Measurements from ENCODE around the gene STRIP2. TPM values are rescaled to one million over a fixed set of nuclear protein-coding genes. Genes with fewer than 3 reads are reported as not detected.

Gene STRIP2
- total and polyA plus RNA-seq, 5 donors from 2014 or later, result 0.13 to 1.7 (median 0.67) TPM; not detected in 1

DNA sequence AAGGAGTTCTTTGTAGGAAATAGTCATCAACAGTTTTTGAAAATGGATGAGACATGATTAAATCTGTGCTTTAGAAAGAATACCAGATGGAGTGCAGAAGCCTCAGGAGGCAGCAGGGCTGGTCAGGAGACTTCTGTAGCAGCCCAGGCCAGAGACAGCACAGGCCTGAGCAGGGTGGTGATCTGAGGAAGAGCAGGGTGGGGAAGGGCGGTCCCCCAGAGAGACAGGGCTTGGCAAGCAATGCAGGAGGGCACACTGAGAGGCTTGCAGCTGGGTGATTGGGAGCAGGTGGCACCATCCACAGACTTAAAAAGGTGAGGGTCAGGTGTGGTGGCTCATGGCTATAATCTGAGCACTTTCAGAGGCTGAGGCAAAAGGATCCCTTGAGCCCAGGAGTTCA, 63.8 kb downstream of the STRIP2 start:
- peaks cover 4 to 14% (median 11%) of the 10 kb centered on the region in 4 donors for H3K4me1 Mint-ChIP-seq
- no peak overlapping the region for H3K27ac ChIP-seq (ENCODE audit: insufficient read depth, low read length, poor library complexity, severe bottlenecking)
- no peaks in the 10 kb centered on the region for H3K36me3 Mint-ChIP-seq
- no peaks in the 10 kb centered on the region for H3K27me3 ChIP-seq (ENCODE audit: control insufficient read depth, insufficient read depth, low read length)
- H3K4me3 ChIP-seq (ENCODE audit: low read depth, low read length), result no peak overlapping the region
- H3K27ac Mint-ChIP-seq, result peak overlapping the region in 2 of 3 donors; percentile 30 to 94
- H3K4me3 Mint-ChIP-seq, result peak overlapping the region in 2 of 4 donors; percentile 65 to 79
- H3K9me3 Mint-ChIP-seq, result peaks cover 0 to 1% (median 0%) of the 10 kb centered on the region in 7 donors
- no peaks in the 10 kb centered on the region for H3K9me3 ChIP-seq (ENCODE audit: control insufficient read depth in 2 of 2, low read length in 2 of 2)
- H3K4me1 ChIP-seq (ENCODE audit: control insufficient read depth, insufficient read depth, low read length, poor library complexity, severe bottlenecking), result peaks cover 12% of the 10 kb centered on the region
- H3K36me3 ChIP-seq (ENCODE audit: control insufficient read depth, insufficient read depth, low read length), result no peaks in the 10 kb centered on the region
- ATAC-seq (ENCODE audit: low read depth in 2 of 2), result no peak
- no peak for DNase-seq
- peaks cover 5% of the 10 kb centered on the region for H3K27me3 Mint-ChIP-seq

DNA sequence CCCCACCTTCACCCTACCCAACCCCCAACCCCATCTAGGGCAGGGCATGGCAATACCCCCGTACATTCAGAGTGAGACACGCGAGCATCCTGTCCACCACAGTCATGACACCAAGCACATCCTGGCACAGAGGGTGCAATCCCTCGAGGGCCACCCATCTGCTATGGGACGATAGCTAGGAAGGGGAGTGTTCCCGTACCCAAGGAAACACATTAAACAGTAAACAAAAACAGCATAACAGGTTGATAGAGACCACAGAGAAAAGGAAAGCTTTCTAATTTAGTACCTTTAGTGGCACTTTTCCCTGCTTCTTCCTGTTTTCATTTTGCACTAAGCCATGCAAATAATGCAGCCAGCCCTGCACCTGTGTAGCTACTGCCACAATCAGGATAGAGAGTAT, 65.8 kb downstream of the STRIP2 start:
- ATAC-seq (ENCODE audit: low read depth in 2 of 2), result no peak
- Histone ChIP-seq H3K27me3 (ENCODE audit: control insufficient read depth, insufficient read depth, low read length) (no peaks in the 10 kb centered on the region), H3K27ac (ENCODE audit: insufficient read depth, low read length, poor library complexity, severe bottlenecking) (no peak overlapping the region), H3K36me3 (ENCODE audit: control insufficient read depth, insufficient read depth, low read length) (no peaks in the 10 kb centered on the region), H3K4me3 (ENCODE audit: low read depth, low read length) (no peak overlapping the region), H3K4me1 (ENCODE audit: control insufficient read depth, insufficient read depth, low read length, poor library complexity, severe bottlenecking) (peaks cover 15% of the 10 kb centered on the region), H3K9me3 (ENCODE audit: control insufficient read depth in 2 of 2, low read length in 2 of 2) (no peaks in the 10 kb centered on the region)
- Mint-ChIP-seq H3K27me3 (peaks cover 5% of the 10 kb centered on the region), H3K36me3 (no peaks in the 10 kb centered on the region), H3K27ac (peak overlapping the region in 2 of 3 donors; percentile 32 to 70), H3K4me1 (peaks cover 5 to 18% (median 8%) of the 10 kb centered on the region in 4 donors), H3K9me3 (peaks cover 0 to 1% (median 0%) of the 10 kb centered on the region in 7 donors), H3K4me3 (peak overlapping the region in 2 of 4 donors; percentile 33 to 53)
- DNase-seq, result no peak

DNA sequence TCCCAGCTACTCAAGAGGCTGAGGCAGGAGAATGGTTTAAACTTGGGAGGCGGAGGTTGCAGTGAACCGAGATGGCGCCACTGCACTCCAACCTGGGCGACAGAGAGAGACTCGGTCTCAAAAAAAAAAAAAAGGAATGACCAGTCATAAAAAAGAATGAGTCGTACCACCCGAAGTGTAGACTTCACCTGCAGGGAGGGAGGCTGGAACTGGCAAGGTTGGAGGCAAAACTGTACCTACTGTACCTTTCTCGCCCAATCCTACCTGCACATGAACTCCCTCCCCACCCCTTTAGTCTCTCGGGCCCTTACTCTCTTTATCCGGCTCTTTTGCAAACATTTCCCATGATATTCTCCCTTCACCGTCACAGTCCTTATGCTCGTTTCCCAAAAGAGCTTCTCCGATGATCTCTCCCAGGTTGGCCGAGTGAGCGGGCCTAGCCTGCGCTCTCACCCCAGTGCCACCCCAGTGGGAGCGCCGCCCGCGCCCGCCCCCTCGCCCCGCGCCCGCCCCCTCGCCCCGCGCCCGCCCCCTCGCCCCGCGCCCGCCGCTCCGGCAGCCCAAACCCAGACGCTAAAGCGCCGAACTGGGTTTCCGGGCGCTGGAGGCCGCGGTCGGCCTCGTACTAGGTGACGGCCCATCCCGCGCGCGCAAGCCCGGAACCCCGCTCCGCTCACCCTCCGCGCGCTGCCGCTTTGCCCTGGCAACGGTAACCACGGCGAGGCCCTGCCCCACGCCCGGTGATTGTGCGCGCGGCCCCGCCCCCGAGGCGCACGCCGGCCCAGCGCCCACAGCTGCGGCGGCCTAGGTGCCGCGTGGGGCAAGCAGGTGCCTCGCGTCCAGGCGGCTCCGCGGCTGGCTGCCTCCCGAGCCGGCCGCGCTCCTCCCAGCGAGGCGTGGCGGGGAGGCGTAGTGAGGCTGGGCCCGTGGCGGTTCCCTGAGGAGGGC, 67.8 kb downstream of the STRIP2 start, which contains the start of gene SMKR1:
SMKR1 (plus strand) TSS at position 772 of the 948 bp plus-strand sequence. CDS start 294 bp downstream, outside the sequence.
- peaks cover 5 to 18% (median 6%) of the 10 kb centered on the region in 4 donors for H3K4me1 Mint-ChIP-seq
- Histone ChIP-seq H3K4me1 (ENCODE audit: control insufficient read depth, insufficient read depth, low read length, poor library complexity, severe bottlenecking) (peaks cover 15% of the 10 kb centered on the region), H3K36me3 (ENCODE audit: control insufficient read depth, insufficient read depth, low read length) (no peaks in the 10 kb centered on the region), H3K9me3 (ENCODE audit: control insufficient read depth in 2 of 2, low read length in 2 of 2) (no peaks in the 10 kb centered on the region), H3K4me3 (ENCODE audit: low read depth, low read length) (peak within 1 kb of the TSS; percentile 86), H3K27me3 (ENCODE audit: control insufficient read depth, insufficient read depth, low read length) (no peaks in the 10 kb centered on the region), H3K27ac (ENCODE audit: insufficient read depth, low read length, poor library complexity, severe bottlenecking) (peak within 1 kb of the TSS; percentile 23)
- ATAC-seq (ENCODE audit: low read depth in 2 of 2), result peak; percentile 99
- H3K27me3 Mint-ChIP-seq, result peaks cover 5% of the 10 kb centered on the region
- H3K4me3 Mint-ChIP-seq, result peak within 1 kb of the TSS; percentile 89 to 96 (median 90)
- H3K27ac Mint-ChIP-seq, result peak within 1 kb of the TSS; percentile 69 to 90 (median 85)
- H3K36me3 Mint-ChIP-seq, result no peaks in the 10 kb centered on the region
- peaks cover 0 to 1% (median 0%) of the 10 kb centered on the region in 7 donors for H3K9me3 Mint-ChIP-seq
- DNase-seq, result peak; percentile 91 to 94 (median 94)

DNA sequence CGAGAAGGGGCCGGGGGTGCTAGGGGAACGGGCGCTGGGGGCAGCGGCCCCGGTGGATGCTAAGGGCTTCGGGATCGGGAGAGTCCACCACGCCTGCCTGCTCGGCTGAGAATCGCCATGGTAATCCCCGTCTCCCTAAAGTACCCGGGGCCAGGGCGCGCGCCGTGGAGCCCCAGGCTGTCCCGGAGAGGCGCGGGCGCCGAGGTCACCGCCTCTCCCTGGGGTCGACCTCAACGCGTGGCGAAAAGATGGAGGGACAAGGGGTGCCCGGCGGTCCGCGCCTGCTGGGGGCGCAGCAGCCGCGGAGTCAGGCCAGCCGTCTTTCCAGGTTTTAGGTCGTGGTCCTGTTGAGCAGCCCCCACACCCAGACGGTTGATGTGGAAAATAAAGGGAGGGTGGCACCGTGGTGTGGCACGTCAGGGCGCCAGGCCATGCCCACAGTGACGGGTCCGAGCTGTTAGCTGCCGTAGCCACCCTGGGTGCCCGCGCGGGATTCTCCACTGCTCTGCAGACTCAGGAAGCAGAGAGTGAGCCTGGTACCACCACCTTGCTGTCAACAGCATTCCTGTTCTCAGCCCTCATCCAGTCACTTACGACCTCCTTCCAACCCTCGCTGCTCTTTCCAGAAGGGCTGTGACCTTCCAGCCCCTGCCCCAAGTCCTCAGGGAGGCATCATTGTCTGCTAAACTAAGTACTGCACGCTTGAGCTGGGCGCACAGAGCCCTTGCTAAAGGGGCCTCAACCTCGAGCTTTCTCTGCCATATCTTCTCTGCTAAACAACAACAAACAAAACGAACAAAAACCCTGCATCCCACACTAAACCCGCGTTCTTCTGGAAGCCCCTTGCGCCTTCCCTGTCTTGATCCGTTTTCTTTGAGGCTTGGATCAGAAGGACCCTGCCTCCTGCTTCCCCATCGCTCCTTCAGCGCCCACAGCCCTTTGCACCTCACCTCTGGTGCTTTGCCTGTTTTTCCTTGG, 68.8 kb downstream of the STRIP2 start:
- no peaks in the 10 kb centered on the region for H3K27me3 ChIP-seq (ENCODE audit: control insufficient read depth, insufficient read depth, low read length)
- H3K27ac Mint-ChIP-seq, result peak overlapping the region in 2 of 3 donors; percentile 69 to 89
- H3K4me3 Mint-ChIP-seq, result peak overlapping the region; percentile 89 to 96 (median 90)
- no peaks in the 10 kb centered on the region for H3K36me3 ChIP-seq (ENCODE audit: control insufficient read depth, insufficient read depth, low read length)
- peaks cover 15% of the 10 kb centered on the region for H3K4me1 ChIP-seq (ENCODE audit: control insufficient read depth, insufficient read depth, low read length, poor library complexity, severe bottlenecking)
- peaks cover 0 to 1% (median 0%) of the 10 kb centered on the region in 7 donors for H3K9me3 Mint-ChIP-seq
- ATAC-seq (ENCODE audit: low read depth in 2 of 2), result no peak
- no peaks in the 10 kb centered on the region for H3K9me3 ChIP-seq (ENCODE audit: control insufficient read depth in 2 of 2, low read length in 2 of 2)
- H3K4me1 Mint-ChIP-seq, result peaks cover 5 to 18% (median 6%) of the 10 kb centered on the region in 4 donors
- H3K27ac ChIP-seq (ENCODE audit: insufficient read depth, low read length, poor library complexity, severe bottlenecking), result no peak overlapping the region
- peaks cover 2% of the 10 kb centered on the region for H3K27me3 Mint-ChIP-seq
- DNase-seq, result peak in 1 of 3 donors; percentile 9
- no peaks in the 10 kb centered on the region for H3K36me3 Mint-ChIP-seq
- no peak overlapping the region for H3K4me3 ChIP-seq (ENCODE audit: low read depth, low read length)

DNA sequence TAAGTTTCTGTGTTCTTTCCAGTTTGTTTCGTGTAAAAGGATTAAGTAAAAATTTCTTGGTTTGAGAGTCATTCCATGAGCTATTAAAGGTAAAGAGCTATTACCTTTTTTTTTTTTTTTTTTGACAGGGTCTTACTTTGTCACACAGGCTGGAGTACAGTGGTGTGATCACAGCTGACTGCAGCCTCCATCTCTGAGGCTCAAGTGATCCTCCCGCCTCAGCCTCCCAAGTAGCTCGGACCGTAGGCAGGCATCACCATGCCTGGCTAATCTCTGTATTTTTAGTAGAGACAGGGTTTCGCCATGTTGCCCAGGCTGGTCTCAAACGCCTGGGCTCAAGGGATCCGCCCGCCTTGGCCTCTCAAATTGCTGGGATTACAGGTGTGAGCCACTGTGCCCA, 69.5 kb downstream of the STRIP2 start:
- Mint-ChIP-seq H3K27ac (peak overlapping the region in 2 of 3 donors; percentile 69 to 89), H3K4me1 (peaks cover 5 to 18% (median 6%) of the 10 kb centered on the region in 4 donors), H3K36me3 (no peaks in the 10 kb centered on the region), H3K27me3 (no peaks in the 10 kb centered on the region), H3K4me3 (peak overlapping the region; percentile 89 to 96 (median 90)), H3K9me3 (no peaks in the 10 kb centered on the region)
- Histone ChIP-seq H3K36me3 (ENCODE audit: control insufficient read depth, insufficient read depth, low read length) (no peaks in the 10 kb centered on the region), H3K27ac (ENCODE audit: insufficient read depth, low read length, poor library complexity, severe bottlenecking) (no peak overlapping the region), H3K4me3 (ENCODE audit: low read depth, low read length) (no peak overlapping the region), H3K9me3 (ENCODE audit: control insufficient read depth in 2 of 2, low read length in 2 of 2) (no peaks in the 10 kb centered on the region), H3K27me3 (ENCODE audit: control insufficient read depth, insufficient read depth, low read length) (no peaks in the 10 kb centered on the region), H3K4me1 (ENCODE audit: control insufficient read depth, insufficient read depth, low read length, poor library complexity, severe bottlenecking) (peaks cover 15% of the 10 kb centered on the region)
- no peak for ATAC-seq (ENCODE audit: low read depth in 2 of 2)
- DNase-seq, result no peak

DNA sequence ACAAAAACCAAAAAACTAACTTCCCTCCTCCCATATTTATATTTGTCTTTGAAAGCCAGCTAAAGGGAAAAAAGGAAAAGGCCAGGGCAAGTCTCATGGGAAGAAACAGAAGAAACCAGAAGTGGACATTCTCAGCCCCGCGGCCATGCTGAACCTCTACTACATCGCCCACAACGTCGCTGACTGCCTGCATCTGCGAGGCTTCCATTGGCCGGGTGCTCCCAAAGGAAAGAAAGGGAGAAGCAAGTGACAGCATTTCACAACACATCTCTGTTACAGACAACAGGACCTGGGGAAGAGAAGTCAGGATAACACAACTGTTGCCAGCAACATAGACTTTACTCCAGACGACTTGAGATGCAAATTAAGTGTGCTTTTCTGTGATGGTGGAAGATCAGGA, 78.0 kb downstream of the STRIP2 start:
- no peak overlapping the region for H3K4me3 Mint-ChIP-seq
- Histone ChIP-seq H3K27ac (ENCODE audit: insufficient read depth, low read length, poor library complexity, severe bottlenecking) (no peak overlapping the region), H3K9me3 (ENCODE audit: control insufficient read depth in 2 of 2, low read length in 2 of 2) (no peaks in the 10 kb centered on the region), H3K4me1 (ENCODE audit: control insufficient read depth, insufficient read depth, low read length, poor library complexity, severe bottlenecking) (no peaks in the 10 kb centered on the region), H3K36me3 (ENCODE audit: control insufficient read depth, insufficient read depth, low read length) (no peaks in the 10 kb centered on the region), H3K4me3 (ENCODE audit: low read depth, low read length) (no peak overlapping the region), H3K27me3 (ENCODE audit: control insufficient read depth, insufficient read depth, low read length) (no peaks in the 10 kb centered on the region)
- H3K9me3 Mint-ChIP-seq, result peaks cover 0 to 1% (median 0%) of the 10 kb centered on the region in 7 donors
- no peaks in the 10 kb centered on the region for H3K36me3 Mint-ChIP-seq
- peaks cover 0 to 5% (median 0%) of the 10 kb centered on the region in 4 donors for H3K4me1 Mint-ChIP-seq
- H3K27ac Mint-ChIP-seq, result no peak overlapping the region
- peaks cover 12% of the 10 kb centered on the region for H3K27me3 Mint-ChIP-seq
- DNase-seq, result no peak
- ATAC-seq (ENCODE audit: low read depth in 2 of 2), result no peak

DNA sequence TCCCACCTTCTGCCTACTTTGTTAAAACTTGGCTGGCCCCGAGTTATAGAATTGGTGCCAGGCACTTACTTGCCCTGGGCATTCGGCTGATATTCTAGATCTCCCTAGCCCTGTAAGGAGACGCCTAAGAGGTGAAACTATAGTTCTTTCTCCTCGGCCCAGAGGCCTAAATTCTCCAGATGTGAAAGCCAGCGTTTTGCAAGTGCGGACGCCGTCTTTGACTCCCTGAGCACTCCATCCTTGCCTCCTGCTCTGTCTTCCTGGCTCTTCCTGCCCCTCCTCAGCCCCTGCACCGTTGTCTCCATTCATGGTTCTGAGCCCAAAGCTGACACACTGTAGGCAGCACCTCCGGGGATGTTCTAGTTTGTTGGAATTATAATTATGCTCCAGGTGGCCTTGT, 79.3 kb downstream of the STRIP2 start:
- Histone ChIP-seq H3K4me3 (ENCODE audit: low read depth, low read length) (no peak overlapping the region), H3K9me3 (ENCODE audit: control insufficient read depth in 2 of 2, low read length in 2 of 2) (no peaks in the 10 kb centered on the region), H3K27me3 (ENCODE audit: control insufficient read depth, insufficient read depth, low read length) (no peaks in the 10 kb centered on the region), H3K4me1 (ENCODE audit: control insufficient read depth, insufficient read depth, low read length, poor library complexity, severe bottlenecking) (no peaks in the 10 kb centered on the region), H3K27ac (ENCODE audit: insufficient read depth, low read length, poor library complexity, severe bottlenecking) (no peak overlapping the region), H3K36me3 (ENCODE audit: control insufficient read depth, insufficient read depth, low read length) (no peaks in the 10 kb centered on the region)
- H3K9me3 Mint-ChIP-seq, result peaks cover 0 to 1% (median 0%) of the 10 kb centered on the region in 7 donors
- DNase-seq, result no peak
- no peak overlapping the region for H3K4me3 Mint-ChIP-seq
- peaks cover 21% of the 10 kb centered on the region for H3K27me3 Mint-ChIP-seq
- H3K36me3 Mint-ChIP-seq, result no peaks in the 10 kb centered on the region
- peaks cover 0 to 5% (median 0%) of the 10 kb centered on the region in 4 donors for H3K4me1 Mint-ChIP-seq
- ATAC-seq (ENCODE audit: low read depth in 2 of 2), result no peak
- H3K27ac Mint-ChIP-seq, result no peak overlapping the region

Data from CD4-positive, CD25-positive, alpha-beta regulatory T cell (primary cell).